Transverse colon (tissue), 4 donors: ENCODE results near the gene SULT4A1. TPM values are rescaled to one million over a fixed set of nuclear protein-coding genes. Genes with fewer than 3 reads are reported as not detected.

Experiments
- DNase-seq: peaks from one replicate; pipeline ENCODE4 v3.0.0-alpha.2; 2019
- H3K27ac ChIP-seq, 4 donors: fragments of 200-600 bp; sonication (generic); 2 replicates each; pipeline ENCODE4 v1.5.1; 2016 to 2018; ENCODE audit warnings: inconsistent platforms in 4 of 4
- H3K27me3 ChIP-seq: fragments of 200-600 bp; sonication (generic); 2 replicates; pipeline ENCODE4 v1.5.1; 2017; ENCODE audit warnings: inconsistent platforms
- H3K36me3 ChIP-seq, 4 donors: fragments of 200-600 bp; sonication (generic); 2 replicates each; pipeline ENCODE4 v1.5.1; 2017 to 2019; ENCODE audit warnings: inconsistent platforms in 4 of 4
- H3K4me1 ChIP-seq, 4 donors: fragments of 200-600 bp; sonication (generic); 2 replicates each; pipeline ENCODE4 v1.5.1; 2017 to 2020; ENCODE audit warnings: inconsistent platforms in 4 of 4
- H3K4me3 ChIP-seq, 4 donors: fragments of 200-600 bp; sonication (generic); 1 replicate in 1 of 4; 2 replicates in 3 of 4; pipeline versions ENCODE4 v1.5.1 to v1.6.1; 2017 to 2019; ENCODE audit warnings: inconsistent platforms in 4 of 4
- H3K9me3 ChIP-seq, 2 donors: fragments of 200-600 bp; sonication (generic); 2 replicates each; pipeline ENCODE4 v1.5.1; 2017 to 2019; ENCODE audit warnings: inconsistent platforms in 2 of 2
- EP300 ChIP-seq: sonication (generic); formaldehyde crosslinking; IDR thresholded peaks from one replicate; pipeline ENCODE4 v1.6.1; 2017; ENCODE audit warnings: antibody characterized with exemption, low read depth
- POLR2A ChIP-seq: fragments of 450-650 bp; IDR thresholded peaks from one replicate; pipeline ENCODE4 v1.6.1; 2016; ENCODE audit warnings: antibody characterized with exemption, mild to moderate bottlenecking, moderate library complexity
- POLR2AphosphoS5 ChIP-seq, 3 donors: sonication (generic); formaldehyde crosslinking; IDR thresholded peaks; one replicate each; pipeline ENCODE4 v1.6.1; 2016; ENCODE audit warnings: antibody characterized with exemption in 3 of 3
- WGBS, 2 donors: methylation state at CpG; one replicate each; pipeline ENCODE4 v1.1.5; 2018; ENCODE audit warnings: low coverage in 1 of 2; 5-methylcytosine and 5-hydroxymethylcytosine counted together
- in situ Hi-C, 4 donors: fragments of 200-750 bp; cut with MboI; loops; one replicate each; pipeline versions ENCODE4 v1.15.0 to v1.15.1; 2017; ENCODE audit warnings: low sequenced_read_pairs in 3 of 4, low pct_ligation_motif_present in 1 of 4, low pct_unique_long_range_greater_than_20kb in 1 of 4
- intact Hi-C: fragments of 100-400 bp; cut with DNase I; formaldehyde crosslinking; loops from one replicate; pipeline ENCODE4 v1.15.1; 2023; ENCODE audit warnings: low total_unique reads
- total RNA-seq, 4 donors: library from RNA; depleted of rRNA; stranded (reverse); fragments of >200 nt; gene quantifications; one replicate each; pipeline ENCODE4 v1.1.0, GENCODE V29; 2016
- TF ChIP-seq, protein P1 (sequence below), 5 experiments: fragments of 200-600 bp in 3 of 5; fragments of 450-650 bp in 2 of 5; sonication (generic) in 3 of 5; IDR thresholded peaks; 1 replicate in 2 of 5; 2 replicates in 3 of 5; pipeline ENCODE4 v1.5.1; 2016 to 2017; ENCODE audit warnings: antibody characterized with exemption in 5 of 5, inconsistent platforms in 3 of 5, mild to moderate bottlenecking in 2 of 5, moderate library complexity in 1 of 5

The SULT4A1 gene
- total RNA-seq, 4 donors from 2014 or later = 0.32 to 0.68 TPM; not detected in 2

DNA sequence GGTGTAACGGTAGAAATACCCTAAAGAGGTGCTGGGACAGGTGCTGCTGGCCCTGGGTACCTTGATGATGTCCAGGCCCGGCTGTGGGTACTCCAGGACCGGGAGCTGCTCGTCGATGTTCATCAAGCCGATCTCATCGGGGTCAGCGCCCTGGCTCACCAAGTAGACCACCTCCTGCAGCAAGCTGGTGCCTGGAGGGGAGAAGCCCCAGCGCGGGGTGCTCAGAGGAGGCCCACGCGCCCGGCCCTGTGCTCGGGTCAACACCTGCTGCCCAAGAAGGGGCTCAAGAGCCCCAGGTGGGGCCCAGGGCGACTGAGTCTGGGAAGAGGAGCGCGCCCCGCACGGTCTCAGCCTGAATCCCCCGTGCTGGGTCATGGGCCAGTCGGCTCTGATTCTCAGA is 20.6 kb downstream of the SULT4A1 start:
- in situ Hi-C loops = loop anchor here in 1 of 4 donors (25.0 kb wide), 1 partner anchor 96 kb away; no protein-coding TSS in a partner anchor
- WGBS, 2 donors = 90% methylated on average over 20 of the region's 21 CpGs; no CpG with 5 or more reads in 1 of the 2 donors

GRCh38 chr22:43840851-43841250 is 21.5 kb downstream of the SULT4A1 start:
- DNase-seq = no peak
- no peaks in the 10 kb centered on the region for H3K4me1 ChIP-seq
- 80% methylated on average over 16 of the region's 16 CpGs; no CpG with 5 or more reads in 1 of the 2 donors for WGBS, 2 donors
- no peak overlapping the region for H3K27ac ChIP-seq
- no peaks in the 10 kb centered on the region for H3K36me3 ChIP-seq
- no peaks in the 10 kb centered on the region for H3K9me3 ChIP-seq
- intact Hi-C loops = no loop called here
- H3K4me3 ChIP-seq = no peak overlapping the region
- in situ Hi-C loops = loop anchor here in 1 of 4 donors (25.0 kb wide), 1 partner anchor 96 kb away; no protein-coding TSS in a partner anchor
- TF ChIP-seq, protein P1, sequence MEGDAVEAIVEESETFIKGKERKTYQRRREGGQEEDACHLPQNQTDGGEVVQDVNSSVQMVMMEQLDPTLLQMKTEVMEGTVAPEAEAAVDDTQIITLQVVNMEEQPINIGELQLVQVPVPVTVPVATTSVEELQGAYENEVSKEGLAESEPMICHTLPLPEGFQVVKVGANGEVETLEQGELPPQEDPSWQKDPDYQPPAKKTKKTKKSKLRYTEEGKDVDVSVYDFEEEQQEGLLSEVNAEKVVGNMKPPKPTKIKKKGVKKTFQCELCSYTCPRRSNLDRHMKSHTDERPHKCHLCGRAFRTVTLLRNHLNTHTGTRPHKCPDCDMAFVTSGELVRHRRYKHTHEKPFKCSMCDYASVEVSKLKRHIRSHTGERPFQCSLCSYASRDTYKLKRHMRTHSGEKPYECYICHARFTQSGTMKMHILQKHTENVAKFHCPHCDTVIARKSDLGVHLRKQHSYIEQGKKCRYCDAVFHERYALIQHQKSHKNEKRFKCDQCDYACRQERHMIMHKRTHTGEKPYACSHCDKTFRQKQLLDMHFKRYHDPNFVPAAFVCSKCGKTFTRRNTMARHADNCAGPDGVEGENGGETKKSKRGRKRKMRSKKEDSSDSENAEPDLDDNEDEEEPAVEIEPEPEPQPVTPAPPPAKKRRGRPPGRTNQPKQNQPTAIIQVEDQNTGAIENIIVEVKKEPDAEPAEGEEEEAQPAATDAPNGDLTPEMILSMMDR (IDR thresholded peaks at IDR 0.05) = no peak
- no peak for TF ChIP-seq POLR2A
- TF ChIP-seq POLR2AphosphoS5 (IDR thresholded peaks at IDR 0.05) = no peak
- no peak for TF ChIP-seq EP300
- H3K27me3 ChIP-seq = no peaks in the 10 kb centered on the region

More for the DNA sequence above, 20.6 kb downstream of the SULT4A1 start:
- no peak overlapping the region for H3K27ac ChIP-seq
- H3K4me3 ChIP-seq = no peak overlapping the region
- no peak for DNase-seq
- no peaks in the 10 kb centered on the region for H3K27me3 ChIP-seq
- no peaks in the 10 kb centered on the region for H3K9me3 ChIP-seq
- intact Hi-C loops = no loop called here
- no peaks in the 10 kb centered on the region for H3K36me3 ChIP-seq
- H3K4me1 ChIP-seq = no peaks in the 10 kb centered on the region
- TF ChIP-seq POLR2A (no peak), POLR2AphosphoS5 (IDR thresholded peaks at IDR 0.05) (no peak), EP300 (no peak)
- TF ChIP-seq, protein P1 (IDR thresholded peaks at IDR 0.05) = no peak

DNA sequence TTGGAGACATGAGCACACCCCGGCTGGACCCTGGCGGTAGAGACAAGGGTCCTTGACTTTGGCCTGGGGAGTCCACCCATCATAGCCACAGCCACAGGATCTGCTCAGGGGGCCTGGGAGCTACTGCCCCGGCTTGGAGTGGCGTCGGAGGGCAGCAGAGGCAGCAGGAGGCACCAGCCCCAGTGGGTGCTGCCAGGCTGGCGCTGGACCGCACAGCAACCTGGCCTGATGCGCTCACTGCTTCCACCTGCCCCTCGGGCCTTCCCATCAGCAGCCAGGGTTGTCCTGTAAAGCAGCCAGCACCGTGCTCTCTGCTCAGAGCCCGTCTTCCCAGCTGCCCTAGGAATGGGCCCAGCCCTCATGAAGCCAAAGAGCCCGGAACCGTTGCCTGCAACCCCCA is 21.9 kb downstream of the SULT4A1 start:
- Histone ChIP-seq H3K4me3 (no peak overlapping the region), H3K27me3 (no peaks in the 10 kb centered on the region), H3K9me3 (no peaks in the 10 kb centered on the region), H3K27ac (no peak overlapping the region), H3K4me1 (no peaks in the 10 kb centered on the region), H3K36me3 (no peaks in the 10 kb centered on the region)
- WGBS, 2 donors = 92% methylated on average over 10 of the region's 13 CpGs; no CpG with 5 or more reads in 1 of the 2 donors
- DNase-seq = no peak
- intact Hi-C loops (no loop called here), in situ Hi-C loops (loop anchor here in 1 of 4 donors (25.0 kb wide), 1 partner anchor 97 kb away; no protein-coding TSS in a partner anchor)
- TF ChIP-seq EP300 (no peak), POLR2AphosphoS5 (IDR thresholded peaks at IDR 0.05) (no peak), POLR2A (no peak)
- TF ChIP-seq, protein P1 (IDR thresholded peaks at IDR 0.05) = no peak

DNA sequence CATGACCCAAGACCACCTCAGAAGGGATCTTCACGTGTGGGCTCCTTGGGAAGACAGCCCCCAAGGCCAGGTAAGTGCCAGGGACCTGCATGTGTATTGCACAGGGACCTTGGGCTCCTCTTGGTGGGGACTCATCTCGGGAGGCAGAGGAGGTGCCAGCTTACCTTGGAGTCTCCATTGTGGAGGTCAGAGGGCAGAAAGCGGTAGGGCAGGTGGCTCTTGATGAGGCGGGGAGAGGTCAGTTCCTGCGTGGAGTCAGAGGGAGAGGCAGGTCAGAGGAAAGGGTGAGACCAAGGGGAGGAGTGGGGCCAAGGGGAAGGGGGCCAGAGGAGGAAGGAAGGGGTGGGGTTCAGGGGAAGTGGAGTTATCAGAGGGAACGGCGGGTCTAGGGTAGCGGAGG is 22.5 kb downstream of the SULT4A1 start:
- Histone ChIP-seq H3K4me3 (no peak overlapping the region), H3K9me3 (no peaks in the 10 kb centered on the region), H3K4me1 (no peaks in the 10 kb centered on the region), H3K27me3 (no peaks in the 10 kb centered on the region), H3K27ac (no peak overlapping the region), H3K36me3 (no peaks in the 10 kb centered on the region)
- DNase-seq = no peak
- intact Hi-C loops (no loop called here), in situ Hi-C loops (loop anchor here in 1 of 4 donors (25.0 kb wide), 1 partner anchor 98 kb away; no protein-coding TSS in a partner anchor)
- no peak for TF ChIP-seq POLR2AphosphoS5 (IDR thresholded peaks at IDR 0.05)
- TF ChIP-seq, protein P1 (IDR thresholded peaks at IDR 0.05) = no peak
- TF ChIP-seq EP300 = no peak
- no peak for TF ChIP-seq POLR2A
- WGBS, 2 donors = 0 to 50% methylated on average over 2 to 8 of the region's 8 CpGs
